ENCODE results near the gene LIMS1.
"Not testable (repeated sequence)": the region's sequence is repeated elsewhere in the genome, so short reads cannot be mapped to it uniquely, and the experiment has no call there.

Gene LIMS1

GRCh38 chr2:108553209-108553919, 19.1 kb downstream of the LIMS1 start:
- no peak for DNase-seq

- no peak for DNase-seq
These were observed 20.3 kb downstream of the LIMS1 start for GRCh38 chr2:108554528-108554927.

GRCh38 chr2:108555572-108555971, 21.3 kb downstream of the LIMS1 start:
- no peak for DNase-seq

GRCh38 chr2:108556581-108556980, 22.3 kb downstream of the LIMS1 start:
- not testable (repeated sequence) for DNase-seq

- no peak for DNase-seq
These were observed 26.1 kb downstream of the LIMS1 start for GRCh38 chr2:108560241-108560811.

- DNase-seq, result no peak
These were observed 26.7 kb downstream of the LIMS1 start for GRCh38 chr2:108560895-108561530.

- DNase-seq, result no peak
These were observed 28.0 kb downstream of the LIMS1 start for GRCh38 chr2:108562274-108562673.

- DNase-seq, result no peak
These were observed 30.2 kb downstream of the LIMS1 start for GRCh38 chr2:108564510-108564909.

GRCh38 chr2:108565778-108566375, 31.6 kb downstream of the LIMS1 start:
- DNase-seq, result no peak

- DNase-seq, result no peak
These were observed 36.1 kb downstream of the LIMS1 start for GRCh38 chr2:108570416-108570815.

GRCh38 chr2:108571286-108571685, 37.0 kb downstream of the LIMS1 start:
- no peak for DNase-seq

- DNase-seq, result no peak
These were observed 38.8 kb downstream of the LIMS1 start for GRCh38 chr2:108573061-108573460.

- DNase-seq, result no peak
These were observed 40.1 kb downstream of the LIMS1 start for GRCh38 chr2:108574332-108574731.

- DNase-seq, result no peak
These were observed 41.1 kb downstream of the LIMS1 start for GRCh38 chr2:108575132-108575966.

- no peak for DNase-seq
These were observed 42.8 kb downstream of the LIMS1 start for GRCh38 chr2:108577099-108577498.

- DNase-seq, result no peak
These were observed 45.4 kb downstream of the LIMS1 start for GRCh38 chr2:108579623-108580022.

- no peak for DNase-seq
These were observed 45.8 kb downstream of the LIMS1 start for GRCh38 chr2:108580050-108580449.

- DNase-seq, result peak; percentile 32
These were observed 49.7 kb downstream of the LIMS1 start for GRCh38 chr2:108583903-108584520.

GRCh38 chr2:108585436-108585835, 51.2 kb downstream of the LIMS1 start:
- no peak for DNase-seq

GRCh38 chr2:108586116-108586515, 51.8 kb downstream of the LIMS1 start:
- DNase-seq, result no peak

GRCh38 chr2:108586631-108587030, 52.4 kb downstream of the LIMS1 start:
- no peak for DNase-seq

GRCh38 chr2:108587621-108588020, 53.4 kb downstream of the LIMS1 start:
- DNase-seq, result no peak
